Sciatic nerve (tissue), 2 donors: Measurements from ENCODE around the gene ALK. TPM values are rescaled to one million over a fixed set of nuclear protein-coding genes. Genes with fewer than 3 reads are reported as not detected.

Experiments used
- ATAC-seq: fragments of 200-7000 bp; cut with Tn5 transposase; one replicate; pipeline ENCODE4 v1.9.1; 2020; ENCODE audit warnings: mild to moderate bottlenecking, moderate library complexity
- DNase-seq: peaks from one replicate; pipeline ENCODE4 v3.0.0-alpha.2; 2020; ENCODE audit warnings: low spot score
- intact Hi-C: fragments of 100-400 bp; cut with DNase I; formaldehyde crosslinking; loops from one replicate; pipeline ENCODE4 v1.14.2; 2022
- total RNA-seq: library from RNA; stranded (reverse); fragmentation: NEBNext Ultra II Directional; extraction: Animal tissue kit (Norgen Biotek cat#: 25700); gene quantifications from one replicate; pipeline ENCODE4 v1.2.1, GENCODE V29; 2021
- donor health status: DM: no; HTN: no; CAD: no.
- donor health status: DM: no; HTN: no; CAD: no.

Gene ALK
- total RNA-seq, 1 donor from 2014 or later = 0.18 TPM

DNA sequence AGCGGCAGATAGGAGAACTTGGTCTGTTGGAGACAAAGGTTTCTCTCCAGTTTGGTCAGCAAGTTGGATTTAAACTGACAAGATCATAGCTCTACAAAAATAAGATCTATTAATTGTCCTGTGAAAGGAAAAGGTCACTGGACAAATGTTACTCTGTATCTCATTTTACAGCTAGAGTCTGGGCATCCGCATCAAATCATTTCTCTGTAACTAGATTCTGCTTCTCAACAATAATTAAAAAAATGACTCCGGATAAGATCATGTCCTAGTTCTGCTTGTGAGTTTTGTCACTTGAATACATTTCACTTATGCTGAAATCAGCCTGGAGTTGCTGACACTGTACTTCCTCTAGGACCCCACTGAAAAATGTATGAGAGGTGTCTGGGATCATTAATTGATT lies 310.8 kb downstream of the ALK start:
- intact Hi-C loops = no loop called here
- DNase-seq (no peak), ATAC-seq (no peak)

DNA sequence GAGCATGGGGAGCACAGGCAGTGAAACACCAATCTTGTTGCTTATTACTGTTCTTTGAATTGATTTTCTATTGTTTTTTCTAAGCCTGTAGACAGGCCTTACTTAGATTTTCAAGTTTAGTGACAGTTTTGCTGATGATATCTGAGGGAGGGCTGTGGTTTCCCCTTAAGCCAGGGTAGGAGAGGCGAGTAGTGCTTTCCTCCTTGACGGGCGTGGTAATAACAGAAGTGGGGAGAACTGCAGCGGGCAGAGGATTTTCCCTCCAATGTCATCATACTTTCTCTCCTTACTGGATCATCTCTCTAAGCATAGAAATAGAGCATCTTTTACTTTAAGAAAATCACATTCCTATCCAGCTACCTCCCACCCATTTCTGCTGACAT lies 314.4 kb downstream of the ALK start:
- intact Hi-C loops = no loop called here
- ATAC-seq (no peak), DNase-seq (no peak)

DNA sequence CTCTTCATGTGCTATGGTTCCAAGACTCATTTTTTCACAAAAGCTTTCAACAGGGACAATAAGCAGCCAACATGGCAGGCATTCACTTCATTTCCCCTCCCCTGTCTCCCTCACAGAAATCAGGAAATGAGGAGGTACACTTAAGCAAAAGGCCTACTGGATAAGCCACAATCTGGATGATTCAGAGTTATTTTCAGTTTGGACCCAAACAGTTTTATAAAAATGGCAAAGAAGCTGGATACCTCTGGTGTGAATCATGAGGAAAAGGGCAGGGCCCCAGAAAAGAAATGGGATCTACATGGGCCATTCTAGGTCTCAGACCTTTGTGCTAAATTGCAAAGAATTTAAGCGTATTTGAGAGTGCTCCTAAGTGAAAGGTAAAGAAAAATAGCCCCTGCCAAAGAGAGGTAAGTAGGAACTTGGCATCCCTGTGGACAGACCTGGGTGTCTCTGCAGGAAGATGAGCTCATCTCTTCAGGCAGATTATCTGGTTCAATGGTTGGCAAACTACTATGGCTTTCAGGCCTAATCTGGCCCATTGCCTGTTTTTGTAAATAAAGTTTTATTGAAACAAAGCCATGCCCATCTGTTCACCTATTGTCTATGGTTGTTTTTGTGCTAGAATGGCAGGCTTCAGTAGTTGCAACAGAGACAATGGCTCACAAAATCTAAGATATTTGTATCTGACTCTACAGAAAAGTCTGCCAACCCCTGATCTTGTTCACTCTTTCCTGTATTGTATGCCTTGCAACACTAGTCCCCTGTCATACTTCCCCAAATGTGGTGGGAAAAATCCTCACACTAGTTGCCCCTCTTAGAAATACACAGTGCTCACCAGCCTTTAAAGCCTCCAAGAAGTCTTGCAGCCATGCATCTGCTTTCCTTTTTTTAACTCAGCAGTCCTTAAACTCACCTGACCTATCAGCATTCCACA lies 315.0 kb downstream of the ALK start:
- intact Hi-C loops = no loop called here
- ATAC-seq = no peak
- DNase-seq = no peak

DNA sequence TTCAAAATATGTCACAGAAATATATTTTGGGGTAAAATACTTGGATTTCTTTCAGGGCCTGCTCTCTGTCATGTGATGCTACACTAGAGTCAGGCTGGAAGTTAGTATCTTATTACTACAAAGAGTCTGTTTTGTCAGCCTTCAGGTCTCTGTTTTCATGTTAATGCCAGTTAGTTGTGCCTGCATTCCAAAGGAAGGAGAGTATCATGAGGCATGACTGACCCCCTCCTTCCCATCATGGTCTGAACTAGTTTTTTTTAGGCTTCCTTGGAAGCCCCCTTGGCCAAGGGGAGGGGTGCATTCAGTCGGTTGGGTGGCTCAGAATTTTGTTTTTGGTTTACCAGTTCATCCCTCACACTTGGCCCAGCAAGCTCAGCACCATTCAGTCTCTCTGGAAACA lies 318.0 kb downstream of the ALK start:
- intact Hi-C loops = no loop called here
- ATAC-seq (no peak), DNase-seq (no peak)

DNA sequence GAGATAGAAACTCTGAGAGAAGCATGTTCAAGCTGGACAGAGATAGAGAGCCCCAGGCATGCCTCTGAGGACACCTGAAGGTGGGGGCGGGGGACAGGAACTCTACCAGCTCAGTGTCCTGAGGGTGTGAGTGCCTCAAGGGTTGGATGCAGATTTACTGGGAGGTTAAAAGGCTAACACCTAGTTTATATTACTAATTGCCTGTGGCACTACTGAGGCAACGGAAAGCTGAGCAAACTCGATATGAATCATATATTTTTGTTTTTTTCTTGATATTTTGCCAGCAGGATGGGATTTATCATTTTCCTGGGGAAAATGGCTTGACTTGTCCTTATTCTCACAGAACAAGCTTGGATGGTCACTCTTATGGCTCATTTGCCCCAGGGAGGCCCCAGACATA lies 319.5 kb downstream of the ALK start:
- intact Hi-C loops = no loop called here
- DNase-seq = no peak

DNA sequence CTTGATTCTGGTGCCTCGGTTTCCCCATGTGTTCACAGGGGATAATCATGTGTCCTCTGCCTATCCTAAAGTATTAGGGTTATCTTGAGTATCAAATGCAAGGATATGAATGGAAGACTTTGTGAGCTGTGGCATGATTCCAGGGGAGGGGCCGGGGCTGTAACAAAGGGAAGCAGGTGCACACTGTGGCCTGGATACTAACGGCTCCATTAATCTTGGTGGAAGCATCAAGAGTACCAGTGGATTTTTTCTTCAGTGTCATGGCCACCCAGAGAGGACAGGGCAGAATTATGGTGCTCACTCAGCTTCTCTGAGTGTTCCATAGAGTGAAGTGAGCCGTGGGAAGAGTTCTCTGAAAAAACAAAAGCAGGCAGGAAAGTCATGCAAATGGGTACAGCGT lies 320.1 kb downstream of the ALK start:
- intact Hi-C loops = no loop called here
- ATAC-seq = no peak
- DNase-seq = no peak

More for the DNA sequence above, 319.5 kb downstream of the ALK start:
- ATAC-seq = no peak

DNA sequence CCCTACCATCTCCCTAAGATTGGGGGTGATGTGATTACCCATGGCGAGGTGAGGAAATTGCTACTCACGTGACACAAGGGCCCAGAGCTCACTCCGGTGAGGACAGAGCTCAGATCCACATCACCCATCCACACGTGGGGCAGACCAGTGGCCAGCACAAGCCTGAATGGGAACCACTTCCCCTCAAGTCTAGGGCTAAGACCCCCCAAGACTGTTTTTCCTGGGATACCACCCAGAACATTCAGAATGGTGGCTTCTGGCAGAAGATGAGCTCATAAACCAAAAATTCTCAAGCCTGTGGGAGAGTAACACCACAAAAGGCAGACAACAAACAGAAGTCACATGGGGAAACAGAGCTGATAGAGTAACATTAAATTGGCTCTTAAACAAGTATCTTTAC lies 321.4 kb downstream of the ALK start:
- no peak for ATAC-seq
- intact Hi-C loops = no loop called here
- DNase-seq = no peak

DNA sequence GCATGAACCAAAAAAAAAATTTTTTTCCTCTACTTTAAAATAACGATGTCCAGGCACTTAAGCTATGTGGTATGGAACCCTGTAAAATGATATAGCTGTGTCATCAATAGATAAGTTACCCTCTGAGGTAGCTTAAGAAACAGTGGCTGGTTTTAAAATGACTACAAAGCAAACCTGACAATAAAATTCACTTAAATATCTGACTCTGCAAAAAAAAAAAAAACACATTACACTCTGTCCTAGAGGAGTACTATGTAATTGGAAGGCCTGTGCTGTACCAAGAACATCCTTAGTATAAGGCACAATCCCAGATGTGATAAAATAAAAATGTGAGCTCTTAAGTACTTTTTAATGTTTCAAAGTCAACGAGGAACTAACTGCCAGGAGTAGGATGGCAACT lies 322.4 kb downstream of the ALK start:
- ATAC-seq (no peak), DNase-seq (no peak)
- intact Hi-C loops = no loop called here

DNA sequence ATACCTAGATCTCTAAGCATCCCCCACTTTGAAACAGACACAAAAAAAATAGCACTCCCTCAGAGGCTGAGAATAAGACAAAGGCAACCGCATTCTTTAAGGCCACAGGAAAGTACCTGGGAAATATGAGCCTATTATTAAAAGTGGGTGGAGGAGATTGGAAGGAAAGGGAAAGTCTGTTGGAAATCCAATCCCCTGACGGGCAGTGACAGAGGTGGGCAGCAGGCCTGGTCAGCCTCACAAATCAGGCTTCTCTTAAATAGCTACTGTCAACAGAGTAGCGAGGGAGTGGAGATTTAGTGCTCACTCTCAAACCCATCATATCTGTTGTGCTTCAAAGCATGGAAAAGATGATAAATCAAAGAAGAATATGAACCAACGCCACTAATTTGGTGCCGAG lies 324.4 kb downstream of the ALK start:
- ATAC-seq (no peak), DNase-seq (no peak)
- intact Hi-C loops = no loop called here

DNA sequence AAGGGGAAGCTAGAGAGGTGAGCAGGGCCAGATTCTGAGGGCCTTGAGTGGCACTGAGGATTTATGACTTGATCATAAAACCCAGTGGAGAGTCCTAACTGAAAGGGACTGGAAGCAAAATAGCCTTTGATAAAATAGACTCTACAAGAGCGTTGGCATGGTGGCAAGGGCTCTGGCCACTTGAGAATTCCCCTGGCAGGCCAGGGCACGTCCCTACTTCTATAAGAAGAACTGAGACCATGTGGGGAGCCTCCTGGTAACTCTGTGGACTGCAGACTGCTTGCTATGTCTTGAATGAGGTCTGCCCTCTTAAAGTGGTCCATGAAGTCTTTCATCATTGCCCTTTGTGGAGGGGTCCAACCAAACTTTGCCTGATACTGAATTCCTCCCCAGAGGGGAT lies 324.8 kb downstream of the ALK start:
- ATAC-seq = no peak
- intact Hi-C loops = no loop called here

DNA sequence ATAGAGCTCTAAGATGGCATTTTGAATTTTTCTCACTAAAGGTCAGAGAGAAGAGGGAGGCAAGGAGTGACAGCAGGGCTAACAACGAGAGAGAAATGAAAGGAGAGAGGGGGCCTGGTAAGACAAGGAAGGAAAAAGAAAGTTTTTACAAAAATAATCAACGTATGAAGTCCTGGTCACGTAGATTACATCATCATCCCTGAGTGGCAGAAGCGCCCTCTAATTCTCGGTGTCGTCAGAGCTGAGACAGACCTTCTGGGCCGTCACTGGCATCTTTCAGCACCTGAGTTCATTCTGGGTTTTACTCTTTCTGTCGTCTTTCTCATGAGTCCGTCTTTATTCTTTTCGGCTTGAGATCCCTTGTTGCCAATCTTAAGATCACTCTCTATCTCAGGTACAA lies 329.8 kb downstream of the ALK start:
- no peak for DNase-seq
- no peak for ATAC-seq
- intact Hi-C loops = no loop called here

More for the DNA sequence above, 324.8 kb downstream of the ALK start:
- DNase-seq = no peak

DNA sequence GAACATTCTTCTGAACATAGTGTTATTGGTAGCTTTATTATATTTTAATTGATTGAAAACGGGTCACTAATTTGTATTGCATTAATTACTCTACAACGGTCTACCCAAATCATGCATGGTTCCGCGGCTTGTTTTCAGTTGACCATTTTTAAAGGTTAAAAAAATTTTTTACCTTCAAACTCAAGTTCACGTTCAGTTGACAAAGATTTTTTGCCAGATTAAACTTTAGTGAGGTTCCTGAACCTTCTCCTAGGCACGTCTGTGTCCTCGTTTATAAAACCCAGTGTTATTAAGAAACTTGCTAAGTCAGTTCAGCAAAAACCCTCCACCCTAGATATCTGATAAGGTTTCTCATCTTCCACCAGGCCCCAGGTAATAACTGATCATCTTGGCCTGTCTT lies 331.2 kb downstream of the ALK start:
- intact Hi-C loops = no loop called here
- DNase-seq (no peak), ATAC-seq (no peak)

DNA sequence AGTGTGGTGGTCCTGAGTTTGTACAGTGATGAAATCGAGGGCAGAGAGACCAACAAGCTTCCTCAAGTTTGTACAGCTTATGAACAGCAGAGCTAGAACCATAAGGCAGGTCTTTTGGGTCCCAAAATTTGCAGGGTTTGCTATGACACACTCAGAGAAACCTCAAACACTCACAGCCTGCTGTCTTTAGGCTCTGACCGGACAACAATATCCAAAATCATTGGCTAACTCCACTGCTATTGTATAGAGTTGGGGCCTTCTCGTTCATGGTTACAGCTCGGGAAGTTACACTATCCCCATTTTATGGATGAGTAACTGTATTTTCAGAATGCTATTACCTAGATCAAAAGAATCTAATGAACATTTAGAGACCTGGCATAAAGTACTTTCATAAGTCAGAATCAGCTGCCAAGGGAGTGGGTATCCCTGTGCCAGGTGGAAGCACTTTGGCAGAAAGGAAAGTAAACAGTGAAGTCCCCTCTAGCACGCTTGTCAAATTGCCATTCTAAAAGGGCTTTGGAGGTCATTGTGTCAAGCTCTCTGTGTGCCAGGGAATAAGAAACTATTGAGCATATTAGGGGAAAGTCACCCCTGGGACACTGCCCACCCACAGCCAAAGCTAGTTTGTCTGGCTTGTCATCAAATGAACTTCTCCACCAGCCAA lies 331.8 kb downstream of the ALK start:
- no peak for ATAC-seq
- no peak for DNase-seq
- intact Hi-C loops = no loop called here

DNA sequence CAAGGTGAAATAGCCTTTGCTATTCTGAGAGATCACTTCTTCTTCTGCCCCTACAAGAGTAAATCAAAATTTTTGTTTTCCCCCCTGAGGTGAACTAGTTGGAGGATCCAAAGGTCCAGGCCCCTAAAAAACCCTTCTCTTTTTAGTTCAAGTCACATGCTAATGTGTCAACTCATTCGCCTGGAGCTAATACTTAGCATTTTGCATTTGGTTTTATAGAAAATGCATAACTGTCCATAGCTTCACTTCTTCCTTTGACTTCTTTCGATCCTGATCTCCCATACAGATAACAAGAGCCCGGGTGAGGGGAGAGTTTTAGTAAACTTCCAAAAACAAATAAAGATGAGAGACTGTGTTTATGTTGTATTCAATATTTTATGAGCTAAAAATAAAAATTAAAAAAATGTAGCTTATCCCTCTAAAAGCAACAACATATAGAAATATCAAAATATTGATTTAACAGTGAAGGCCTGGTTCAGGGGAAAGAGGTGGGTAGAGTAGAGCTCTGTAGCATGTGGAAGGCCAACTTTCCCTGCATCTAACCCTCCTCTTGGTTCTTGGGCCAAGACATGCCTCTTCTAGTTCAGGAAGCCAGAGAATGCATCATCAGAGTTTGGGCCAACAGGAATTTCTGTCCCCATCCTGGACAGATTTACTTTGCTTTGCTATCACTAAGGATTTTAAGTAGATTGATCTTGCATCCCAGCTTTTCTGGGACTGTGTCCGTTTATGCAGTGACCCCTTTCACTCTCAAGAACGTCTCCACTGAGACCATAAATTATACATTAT lies 333.8 kb downstream of the ALK start:
- ATAC-seq (no peak), DNase-seq (no peak)
- intact Hi-C loops = no loop called here

DNA sequence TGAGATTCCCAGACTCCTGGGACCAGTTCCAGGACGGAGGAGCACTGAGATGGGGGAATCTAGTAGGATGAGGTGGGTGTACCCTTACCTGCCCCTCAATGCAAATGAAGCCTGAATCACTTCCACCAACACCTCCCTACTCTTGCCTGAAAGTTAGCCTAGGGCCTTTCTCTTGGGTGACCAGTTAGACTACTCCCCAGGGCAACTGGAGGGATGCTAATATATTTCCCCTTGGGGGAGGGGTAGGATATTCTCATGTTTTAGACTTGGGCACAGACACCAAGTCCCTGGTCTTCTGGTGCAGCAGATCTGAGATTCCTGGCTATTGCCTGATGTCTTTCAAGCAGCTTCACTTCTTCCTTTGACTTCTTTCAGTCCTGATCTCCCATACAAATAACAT lies 334.5 kb downstream of the ALK start:
- intact Hi-C loops = no loop called here
- no peak for ATAC-seq
- DNase-seq = no peak

DNA sequence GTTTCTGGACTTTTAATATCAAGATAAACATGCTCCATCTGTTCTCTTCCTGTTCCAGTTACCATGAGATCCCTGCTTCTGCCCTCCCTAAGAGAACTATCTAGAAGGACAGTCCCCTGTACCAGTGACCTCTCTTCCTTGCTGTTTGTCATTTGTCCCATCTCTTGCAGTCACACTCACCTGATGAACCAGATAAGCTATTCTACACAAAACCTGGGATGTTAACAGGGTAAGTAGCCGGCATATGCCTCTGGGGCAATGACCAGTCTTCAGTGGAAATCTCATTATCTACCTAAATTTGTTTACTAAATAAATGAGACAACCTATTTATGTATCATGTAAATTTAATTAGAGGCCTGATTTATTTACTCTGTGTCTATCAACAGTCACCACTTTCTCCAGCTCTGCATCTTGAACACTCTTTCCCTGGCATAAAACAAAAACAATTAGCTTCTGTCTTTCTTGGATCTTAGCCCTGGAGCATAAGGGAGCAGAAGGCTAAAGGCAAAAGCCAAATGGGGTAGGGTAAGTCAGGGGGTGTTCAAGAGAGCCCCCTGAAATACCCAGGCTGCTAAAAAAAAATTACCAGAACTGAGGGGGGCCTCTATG lies 337.7 kb downstream of the ALK start:
- ATAC-seq (no peak), DNase-seq (no peak)
- intact Hi-C loops = no loop called here

DNA sequence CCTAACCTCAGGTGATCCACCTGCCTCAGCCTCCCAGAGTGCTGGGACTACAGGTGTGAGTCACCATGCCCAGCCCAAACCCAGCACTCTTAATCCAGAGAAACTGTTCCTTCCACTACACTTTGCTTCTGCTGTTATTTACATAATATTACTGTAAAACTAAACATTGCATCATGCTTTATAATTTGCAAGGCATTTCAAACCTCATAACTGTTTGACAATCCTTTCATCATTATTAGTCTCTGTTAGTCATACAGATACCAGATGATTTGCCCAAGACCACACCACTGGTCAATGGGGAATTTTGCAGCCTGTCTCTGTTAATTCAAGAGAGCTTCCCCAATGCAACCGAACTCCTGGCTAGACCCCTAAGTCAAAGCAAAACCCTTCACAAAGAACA lies 338.3 kb downstream of the ALK start:
- no peak for ATAC-seq
- intact Hi-C loops = no loop called here
- no peak for DNase-seq

DNA sequence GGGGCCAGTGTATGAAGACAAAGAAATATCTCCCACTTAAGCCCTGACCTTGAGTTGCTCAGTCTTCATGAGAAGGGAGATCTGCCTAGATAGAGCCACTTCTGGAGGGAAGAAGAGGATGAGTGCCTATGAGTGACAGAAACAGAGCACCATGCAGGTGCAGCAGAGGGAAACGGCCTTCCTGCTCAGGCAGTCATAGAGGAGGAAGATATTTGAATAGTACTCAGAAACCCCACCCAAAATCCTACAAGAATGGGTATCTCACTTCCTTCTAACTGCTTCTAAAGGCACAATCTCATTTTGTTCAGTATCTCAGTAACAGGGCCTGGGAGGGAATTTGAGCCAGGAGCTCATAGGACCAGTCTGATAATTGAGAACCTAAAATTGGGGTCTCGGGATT lies 339.3 kb downstream of the ALK start:
- ATAC-seq (no peak), DNase-seq (no peak)
- intact Hi-C loops = no loop called here

DNA sequence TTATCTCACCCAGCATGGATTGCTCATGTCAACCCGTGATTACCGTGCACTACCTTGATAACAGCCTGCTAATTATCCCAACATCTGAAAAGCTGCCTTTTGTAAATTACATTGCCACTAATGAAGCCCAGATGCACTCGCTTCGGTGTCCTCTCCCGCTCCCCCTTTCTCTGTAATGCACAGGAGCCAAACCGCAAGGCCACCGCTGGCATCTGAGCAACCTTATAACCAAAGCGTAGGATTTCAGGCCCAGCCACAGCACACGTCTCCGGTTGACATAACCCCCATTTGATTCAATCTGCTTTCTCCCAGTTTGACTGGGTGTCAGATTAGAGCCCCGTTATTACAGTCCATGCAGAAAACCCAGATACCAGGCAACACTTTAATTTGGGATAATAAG lies 341.2 kb downstream of the ALK start:
- intact Hi-C loops = no loop called here
- ATAC-seq = no peak
- DNase-seq = no peak
